Activated CD4-positive, alpha-beta T cell treated with anti-CD3 and anti-CD28 coated beads, Interleukin-2, Interleukin-6, amounts not matched to agents 100 ng/mL and 50 ng/mL, durations not matched to agents 16 hours and 8 hours (primary cell): Measurements from ENCODE around the gene TK1.
"Not testable (repeated sequence)": the region's sequence is repeated elsewhere in the genome, so short reads cannot be mapped to it uniquely, and the experiment has no call there.

Experiments used
- DNase-seq: peaks from one replicate; pipeline ENCODE4 v3.0.0-alpha.2; 2020

The TK1 gene

DNA sequence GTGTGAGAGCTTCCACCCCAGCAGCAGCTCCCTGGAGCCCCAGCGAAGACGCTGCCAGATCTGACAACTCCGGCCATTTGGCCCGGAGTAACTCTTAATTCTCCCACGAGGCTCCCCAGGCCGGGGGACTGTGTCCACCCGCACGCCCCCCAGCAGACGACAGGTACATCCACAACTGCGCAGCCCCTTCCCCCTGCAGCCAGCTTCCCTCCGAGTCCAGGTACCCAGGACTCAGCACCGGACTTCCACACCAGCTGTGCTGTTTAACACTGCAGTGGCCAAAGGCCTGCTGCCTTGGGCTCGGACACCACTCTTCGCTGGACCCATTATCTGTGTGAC, 11.2 kb downstream of the TK1 start:
- DNase-seq, result no peak

DNA sequence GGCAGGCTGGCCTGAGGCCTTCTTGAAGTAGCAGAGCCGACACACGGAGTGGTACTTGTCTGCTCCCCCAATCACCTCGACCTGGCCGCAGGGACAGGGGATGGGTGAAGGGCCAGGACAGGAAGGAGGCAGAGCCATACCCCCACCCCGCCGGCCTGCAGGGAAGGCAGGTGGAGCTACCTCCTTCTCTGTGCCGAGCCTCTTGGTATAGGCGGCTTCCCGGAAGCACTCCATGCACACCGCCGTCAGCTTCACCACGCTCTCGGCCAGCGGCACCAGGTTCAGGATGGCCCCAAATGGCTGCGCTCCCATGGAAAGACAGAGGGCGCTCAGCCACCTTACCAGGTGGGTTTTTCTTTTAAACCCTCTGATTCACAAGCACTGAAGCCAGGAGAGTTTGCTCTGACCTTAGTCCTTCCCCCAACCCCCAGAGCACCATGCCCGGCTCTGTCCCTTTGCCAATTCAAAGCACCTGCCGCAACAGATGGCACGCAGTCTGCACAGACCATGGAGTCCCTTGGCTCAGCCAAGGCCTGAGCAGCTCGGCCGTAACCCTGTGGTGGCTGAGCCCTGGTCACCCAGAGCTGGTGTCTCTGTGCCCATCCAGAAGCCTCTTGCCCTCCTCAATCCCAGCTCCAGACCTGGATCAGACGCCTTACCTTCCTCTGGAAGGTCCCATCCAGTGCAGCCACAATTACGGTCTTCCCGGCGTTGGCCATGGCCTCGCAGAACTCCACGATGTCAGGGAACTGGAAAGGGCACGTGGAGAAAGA, 11.8 kb downstream of the TK1 start:
- DNase-seq, result no peak

DNA sequence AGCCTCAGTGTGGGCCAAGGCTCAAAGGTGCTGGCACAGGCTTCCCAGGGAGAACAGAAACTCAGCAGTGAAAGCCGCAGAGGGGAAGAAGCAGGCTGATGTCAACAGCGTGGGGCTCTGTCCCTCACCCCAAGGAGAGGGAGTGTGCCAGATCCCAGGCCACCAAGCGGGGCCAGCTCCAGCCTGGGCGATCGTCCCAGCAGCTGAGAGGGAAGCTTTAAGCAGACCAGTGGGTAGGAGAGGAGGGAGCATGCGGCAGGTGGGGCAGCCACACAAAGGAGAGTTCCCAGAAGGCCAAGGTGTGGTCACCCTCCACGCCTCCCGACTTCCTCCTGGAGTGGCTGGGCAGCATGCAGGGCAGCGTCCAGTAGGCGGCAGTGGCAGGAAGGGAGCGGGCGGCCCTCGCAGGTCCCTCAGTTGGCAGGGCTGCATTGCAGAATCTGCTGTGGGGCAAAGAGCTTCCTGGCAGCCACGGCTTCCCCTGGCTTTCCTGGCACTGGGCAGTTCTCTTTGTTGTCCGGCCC, 12.4 kb downstream of the TK1 start:
- DNase-seq, result no peak

DNA sequence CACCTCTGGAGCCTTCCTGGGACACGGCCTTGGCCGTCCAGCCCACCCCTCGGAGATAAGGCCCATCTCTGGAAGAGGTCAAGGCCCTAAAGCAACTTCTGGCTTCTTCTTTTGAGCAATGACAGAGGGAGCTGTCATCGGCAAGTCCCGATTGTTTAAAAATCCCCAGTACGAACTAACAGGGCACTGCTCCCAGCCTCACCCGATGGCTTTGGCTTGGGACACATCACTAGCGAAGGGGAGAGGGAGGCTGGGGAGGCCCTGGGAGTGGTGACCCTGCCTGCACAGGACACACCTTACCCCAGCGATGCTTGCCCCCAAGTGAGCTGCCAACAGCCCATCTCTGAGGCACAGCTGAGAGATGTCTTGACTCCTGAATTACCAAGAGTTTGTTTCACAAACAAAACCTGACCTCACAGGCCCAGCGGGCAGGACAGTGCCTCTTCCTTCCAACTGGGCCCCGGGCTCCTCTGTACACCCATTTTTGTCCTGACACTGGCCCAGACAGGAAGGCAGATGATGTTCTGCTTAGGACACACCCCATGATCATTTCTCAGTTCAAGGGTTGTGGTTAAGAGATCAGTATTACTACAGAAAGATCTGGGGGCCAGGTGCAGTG, 13.6 kb downstream of the TK1 start:
- peak; percentile 35 for DNase-seq

DNA sequence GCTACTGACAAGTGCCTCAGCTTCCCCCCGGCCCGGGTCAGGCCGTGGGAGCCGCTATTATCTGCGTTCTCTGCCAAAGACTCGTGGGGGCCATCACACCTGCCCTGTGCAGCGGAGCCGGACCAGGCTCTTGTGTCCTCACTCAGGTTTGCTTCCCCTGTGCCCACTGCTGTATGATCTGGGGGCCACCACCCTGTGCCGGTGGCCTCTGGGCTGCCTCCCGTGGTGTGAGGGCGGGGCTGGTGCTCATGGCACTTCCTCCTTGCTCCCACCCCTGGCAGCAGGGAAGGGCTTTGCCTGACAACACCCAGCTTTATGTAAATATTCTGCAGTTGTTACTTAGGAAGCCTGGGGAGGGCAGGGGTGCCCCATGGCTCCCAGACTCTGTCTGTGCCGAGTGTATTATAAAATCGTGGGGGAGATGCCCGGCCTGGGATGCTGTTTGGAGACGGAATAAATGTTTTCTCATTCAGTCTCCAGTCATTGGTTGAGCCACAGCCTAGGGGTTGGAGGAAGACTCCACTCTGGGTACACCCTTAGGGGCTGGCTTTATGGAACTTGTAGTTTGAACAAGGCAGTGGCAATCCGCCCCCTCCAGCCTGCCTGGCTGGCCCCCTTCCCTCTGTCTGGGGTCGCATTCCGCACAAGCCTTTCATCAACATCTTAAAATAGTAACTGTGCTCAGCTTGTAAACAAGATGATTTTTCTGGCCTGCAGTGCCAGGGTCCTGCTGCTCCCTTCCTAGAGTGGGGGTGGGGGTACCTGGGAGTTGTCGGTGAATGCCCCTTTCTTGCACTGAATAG, 14.4 kb downstream of the TK1 start:
- no peak for DNase-seq

DNA sequence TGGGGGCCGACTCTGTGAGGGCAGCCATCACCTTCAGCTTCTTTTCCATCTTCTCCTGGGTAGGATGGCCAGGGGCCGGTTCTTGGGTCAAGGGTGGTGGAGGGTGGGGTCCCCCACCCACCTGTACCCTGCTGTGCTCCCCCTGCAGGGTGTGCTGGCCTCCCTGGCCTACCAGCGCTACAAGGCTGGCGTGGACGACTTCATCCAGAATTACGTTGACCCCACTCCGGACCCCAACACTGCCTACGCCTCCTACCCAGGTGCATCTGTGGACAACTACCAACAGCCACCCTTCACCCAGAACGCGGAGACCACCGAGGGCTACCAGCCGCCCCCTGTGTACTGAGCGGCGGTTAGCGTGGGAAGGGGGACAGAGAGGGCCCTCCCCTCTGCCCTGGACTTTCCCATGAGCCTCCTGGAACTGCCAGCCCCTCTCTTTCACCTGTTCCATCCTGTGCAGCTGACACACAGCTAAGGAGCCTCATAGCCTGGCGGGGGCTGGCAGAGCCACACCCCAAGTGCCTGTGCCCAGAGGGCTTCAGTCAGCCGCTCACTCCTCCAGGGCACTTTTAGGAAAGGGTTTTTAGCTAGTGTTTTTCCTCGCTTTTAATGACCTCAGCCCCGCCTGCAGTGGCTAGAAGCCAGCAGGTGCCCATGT, 15.1 kb downstream of the TK1 start:
- DNase-seq, result not testable (repeated sequence)

DNA sequence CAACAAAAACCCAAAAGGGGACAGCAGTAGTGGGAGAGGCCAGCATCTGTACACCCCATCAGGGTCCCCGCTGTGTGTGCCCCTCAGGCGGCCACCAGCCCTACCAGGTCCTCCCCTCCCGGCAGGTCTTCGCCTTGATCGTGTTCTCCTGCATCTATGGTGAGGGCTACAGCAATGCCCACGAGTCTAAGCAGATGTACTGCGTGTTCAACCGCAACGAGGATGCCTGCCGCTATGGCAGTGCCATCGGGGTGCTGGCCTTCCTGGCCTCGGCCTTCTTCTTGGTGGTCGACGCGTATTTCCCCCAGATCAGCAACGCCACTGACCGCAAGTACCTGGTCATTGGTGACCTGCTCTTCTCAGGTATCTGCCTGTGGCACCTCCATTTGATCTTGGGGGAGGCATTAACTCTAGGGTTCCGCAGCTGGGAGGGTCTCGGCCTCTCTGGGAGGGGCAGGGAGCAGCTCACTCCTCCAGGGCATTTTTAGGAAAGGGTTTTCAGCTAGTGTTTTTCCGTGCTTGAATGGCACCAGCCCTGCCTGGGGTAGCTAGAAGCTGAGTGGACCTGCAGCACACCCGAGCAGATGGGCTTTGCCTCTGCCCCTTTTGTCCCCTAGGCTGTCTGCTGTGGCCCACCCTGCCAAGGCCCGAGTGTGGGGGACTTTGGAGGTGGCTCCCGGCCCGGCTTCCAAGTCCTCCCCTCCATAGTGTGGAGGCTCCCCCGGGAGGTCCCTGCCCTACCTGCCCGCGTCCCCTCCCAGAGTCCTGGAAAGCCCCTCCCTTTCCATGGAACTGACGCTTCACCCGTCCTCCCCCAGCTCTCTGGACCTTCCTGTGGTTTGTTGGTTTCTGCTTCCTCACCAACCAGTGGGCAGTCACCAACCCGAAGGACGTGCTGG, 15.9 kb downstream of the TK1 start:
- no peak for DNase-seq

DNA sequence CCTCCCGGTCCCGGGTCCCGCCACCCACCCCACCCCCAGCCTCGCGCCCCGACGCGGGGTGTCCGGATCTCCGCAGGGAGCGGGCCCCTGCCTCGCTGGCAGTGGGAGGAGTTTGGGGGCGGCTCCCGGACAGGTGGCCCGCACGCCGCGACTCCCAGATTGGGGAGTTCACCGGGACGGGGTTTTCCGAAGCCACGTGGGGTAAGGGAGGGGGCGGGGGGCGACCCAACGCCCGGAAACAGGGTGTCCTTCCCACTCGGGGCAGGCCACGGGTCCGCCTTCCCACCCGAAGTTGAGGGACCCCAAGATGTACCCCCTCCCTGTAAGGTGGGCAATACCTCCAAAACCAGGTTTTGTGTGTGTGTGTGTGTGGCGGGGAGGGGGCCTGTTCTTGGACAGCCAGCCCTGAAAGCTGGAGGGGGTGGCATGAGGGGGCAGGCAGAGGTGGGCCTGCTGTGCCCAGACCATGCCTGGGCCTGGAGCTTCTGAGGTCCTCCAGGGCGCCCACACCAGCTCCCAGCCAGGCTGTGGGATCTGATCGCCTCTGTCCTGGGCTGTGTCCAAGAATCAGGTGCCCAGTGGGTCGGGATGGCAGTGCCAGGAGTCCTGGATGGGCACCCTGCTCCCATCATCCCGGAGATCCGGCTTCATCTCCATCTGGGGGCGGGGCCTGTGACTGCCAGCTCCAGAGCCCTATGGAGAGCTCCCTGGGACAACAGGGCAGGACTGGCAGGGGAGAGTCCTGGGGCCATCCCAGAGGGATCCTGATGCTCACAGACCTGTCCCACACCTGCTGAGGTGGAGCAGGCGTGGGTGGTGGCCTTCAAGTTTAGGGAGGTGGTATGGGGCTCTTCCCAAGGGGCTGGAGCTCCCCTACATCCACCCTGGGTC, 17.7 kb downstream of the TK1 start:
- DNase-seq, result peak; percentile 62

DNA sequence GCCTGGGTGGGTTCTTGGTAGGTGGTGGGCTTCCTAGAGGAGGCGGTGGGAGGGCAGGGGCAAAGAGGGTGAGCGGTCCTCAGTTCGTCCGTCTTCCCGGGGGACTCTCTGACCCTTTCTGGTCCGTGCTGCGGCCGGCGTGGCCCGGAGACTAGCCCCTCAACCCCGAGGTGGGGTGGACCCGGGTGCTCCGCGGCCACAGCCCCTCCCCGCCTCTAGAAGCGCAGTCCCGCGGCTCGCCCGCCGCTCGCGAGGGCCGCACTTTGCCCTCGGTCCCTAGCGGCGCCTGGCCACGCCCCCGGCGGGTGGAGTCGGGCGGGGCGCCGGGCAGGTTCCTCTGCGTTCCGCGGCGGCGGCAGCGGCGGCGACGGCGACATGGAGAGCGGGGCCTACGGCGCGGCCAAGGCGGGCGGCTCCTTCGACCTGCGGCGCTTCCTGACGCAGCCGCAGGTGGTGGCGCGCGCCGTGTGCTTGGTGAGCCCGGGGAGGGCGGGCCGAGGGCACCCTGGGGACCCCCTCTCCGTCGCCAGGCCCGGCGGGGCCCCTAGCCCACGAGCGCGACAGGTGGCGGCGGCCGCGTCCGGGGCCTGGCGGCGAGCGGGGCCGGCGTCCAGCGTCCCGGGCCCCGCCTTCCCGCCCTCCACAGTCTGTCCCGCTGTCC, 18.5 kb downstream of the TK1 start, which contains the start of gene SYNGR2:
Gene SYNGR2, plus strand, starts transcription at position 340 of the 661 bp plus-strand sequence. Its CDS starts 36 bp downstream, at position 376.
- peak; percentile 93 for DNase-seq

DNA sequence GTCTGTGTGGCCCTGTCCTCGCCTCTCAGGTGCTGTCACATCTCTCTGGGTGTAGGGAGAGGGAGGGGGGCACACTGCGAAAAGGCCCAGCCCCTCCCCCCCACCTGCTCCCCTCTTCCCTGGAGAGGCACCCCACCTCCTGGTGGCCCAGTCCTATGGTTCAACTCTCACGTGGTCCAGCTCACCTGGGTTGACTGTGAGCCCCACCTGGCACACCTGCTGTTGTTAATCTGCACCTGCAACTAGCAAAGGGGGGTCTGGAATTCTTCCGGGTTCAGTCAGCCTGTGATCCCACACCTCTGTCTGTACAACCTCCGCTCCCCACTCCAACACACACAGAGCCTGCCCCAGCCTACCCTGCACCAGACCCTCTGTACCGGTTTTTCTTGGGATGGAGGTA, 20.4 kb downstream of the TK1 start:
- DNase-seq, result no peak

DNA sequence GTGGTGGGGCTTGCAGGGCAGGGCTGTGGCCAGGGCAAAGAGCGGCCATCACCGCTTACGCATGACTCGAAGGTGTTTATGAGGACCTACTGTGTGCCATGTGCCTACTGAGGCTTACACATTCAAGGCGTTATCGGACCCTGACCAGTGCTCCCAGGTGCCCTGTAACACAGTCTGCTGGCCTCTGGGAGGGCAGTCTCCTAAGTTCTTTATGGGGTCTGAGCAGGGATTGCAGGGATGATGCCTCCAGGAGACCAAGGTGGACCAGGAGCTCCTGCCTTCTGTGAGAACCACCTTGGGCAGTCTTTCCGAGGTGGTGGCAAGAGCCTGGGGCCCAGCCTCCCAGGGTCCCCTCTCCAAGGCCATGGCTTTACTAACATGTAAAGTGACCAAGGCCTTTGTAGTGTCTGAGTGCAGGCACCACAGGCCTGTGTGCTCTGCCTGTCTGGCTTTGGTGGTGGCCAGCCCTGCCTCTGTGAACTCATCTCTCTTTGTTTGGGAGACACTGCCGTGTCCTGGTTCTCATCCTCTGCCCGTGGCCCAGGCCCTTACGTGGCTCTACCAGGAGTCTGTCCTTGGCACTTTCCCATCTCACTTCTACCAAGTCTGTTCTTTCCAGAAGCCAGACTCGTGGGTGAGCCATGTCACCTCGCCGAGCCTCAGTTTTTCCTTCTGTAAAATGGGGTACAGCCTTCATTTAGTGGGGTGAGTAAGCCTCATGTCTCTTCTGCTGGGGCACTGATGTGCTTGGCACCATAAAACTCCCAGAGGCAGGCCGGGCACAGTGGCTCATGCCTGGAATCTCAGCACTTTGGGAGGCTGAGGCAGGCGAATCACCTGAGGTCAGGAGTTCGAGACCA, 21.9 kb downstream of the TK1 start:
- DNase-seq, result no peak

DNA sequence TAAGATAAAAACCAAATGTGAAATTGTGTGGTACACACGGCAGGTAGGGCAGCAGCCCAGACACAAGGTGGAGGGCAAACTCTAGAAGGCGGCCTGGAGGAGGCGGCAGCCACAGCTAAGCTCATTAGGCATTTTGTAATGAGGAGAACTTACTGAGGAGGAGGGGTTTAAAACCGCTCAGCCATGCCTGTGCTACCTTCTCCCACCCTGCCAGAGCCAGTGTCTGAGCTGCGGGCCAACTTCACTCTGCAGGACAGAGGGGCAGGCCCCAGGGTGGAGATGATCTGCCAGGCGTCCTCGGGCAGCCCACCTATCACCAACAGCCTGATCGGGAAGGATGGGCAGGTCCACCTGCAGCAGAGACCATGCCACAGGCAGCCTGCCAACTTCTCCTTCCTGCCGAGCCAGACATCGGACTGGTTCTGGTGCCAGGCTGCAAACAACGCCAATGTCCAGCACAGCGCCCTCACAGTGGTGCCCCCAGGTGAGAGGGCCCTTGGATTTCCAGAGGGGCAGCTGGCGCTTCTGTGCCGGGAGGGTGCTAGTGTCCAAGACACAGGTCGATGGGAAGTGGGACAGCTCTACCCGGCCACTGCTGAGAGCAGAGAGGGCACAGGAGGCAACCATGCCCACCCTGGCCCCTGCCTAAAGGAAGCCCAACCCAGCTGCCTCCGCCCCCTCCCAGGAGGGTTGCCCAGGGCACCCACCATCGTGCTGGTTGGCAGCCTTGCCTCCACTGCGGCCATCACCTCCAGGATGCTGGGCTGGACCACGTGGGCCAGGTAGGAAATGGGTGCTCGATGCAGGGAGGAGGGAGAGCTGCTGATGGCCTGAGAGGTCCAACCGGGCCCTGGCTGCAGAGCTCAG, 22.7 kb downstream of the TK1 start:
- DNase-seq, result no peak

DNA sequence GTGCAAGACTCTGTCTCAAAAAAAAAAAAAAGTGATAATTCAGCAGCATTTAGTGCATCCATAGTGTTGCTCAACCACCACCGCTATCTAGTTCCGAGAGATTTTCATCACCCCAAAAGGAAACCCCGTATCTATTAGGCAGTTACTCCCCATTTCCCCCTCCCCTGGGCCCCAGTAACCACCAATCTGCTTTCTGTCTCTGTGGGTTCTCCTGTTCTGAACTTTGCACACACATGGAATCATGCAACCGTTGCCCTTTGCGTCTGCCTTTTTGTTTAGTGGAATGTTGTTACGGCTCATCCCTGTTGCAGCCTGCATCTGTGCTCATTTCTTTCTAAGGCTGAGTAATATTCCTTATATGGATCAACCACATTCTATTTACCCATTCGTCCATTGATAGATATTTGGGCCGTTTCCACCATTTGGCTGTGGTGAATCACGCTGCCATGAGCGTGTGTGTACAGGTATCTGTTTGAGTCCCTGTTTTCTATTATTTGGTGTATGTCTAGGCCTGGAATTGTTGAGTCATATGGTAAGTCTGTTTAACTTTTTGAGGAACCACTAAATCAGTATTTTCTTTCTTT, 27.2 kb downstream of the TK1 start:
- DNase-seq, result peak; percentile 58

DNA sequence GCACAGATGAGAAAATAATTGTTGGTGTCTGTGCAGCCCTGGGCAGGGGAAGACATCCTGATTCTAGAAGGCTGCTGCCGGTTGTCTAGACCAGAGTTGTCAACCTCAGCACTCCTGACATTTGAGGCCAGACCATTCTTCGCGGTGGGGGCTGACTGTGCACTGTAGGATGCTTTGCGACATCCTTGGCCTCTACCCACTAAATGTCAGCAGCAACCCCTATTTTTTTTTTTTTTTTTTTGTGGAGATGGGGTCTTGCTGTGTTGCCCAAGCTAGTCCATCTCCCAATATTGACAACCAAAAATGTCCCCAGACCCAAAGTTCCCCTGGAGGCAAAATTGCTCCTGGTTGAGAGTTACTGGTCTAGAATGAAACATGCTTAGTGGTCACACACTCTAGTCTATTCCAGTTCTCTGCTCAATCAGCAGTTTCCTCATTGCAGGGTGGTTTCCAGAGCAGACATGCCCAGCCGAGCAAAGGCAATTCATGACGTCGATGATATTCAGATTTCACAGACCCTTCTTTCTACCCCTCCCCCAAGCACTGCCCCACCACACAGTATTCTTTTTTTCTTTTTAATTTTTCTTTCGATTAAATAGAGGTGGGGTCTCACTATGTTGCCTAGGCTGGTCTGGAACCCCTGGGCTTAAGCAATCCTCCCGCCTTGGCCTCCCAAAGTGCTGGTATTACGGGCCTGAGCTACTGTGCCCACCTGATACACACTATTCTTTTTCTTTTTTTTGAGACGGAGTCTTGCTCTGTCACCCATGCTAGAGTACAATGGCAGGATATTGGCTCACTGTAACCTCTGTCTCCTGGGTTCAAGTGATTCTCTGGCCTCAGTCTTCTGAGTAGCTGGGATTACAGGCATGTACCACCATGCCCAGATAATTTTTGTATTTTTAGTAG, 31.7 kb downstream of the TK1 start:
- DNase-seq, result peak; percentile 46

DNA sequence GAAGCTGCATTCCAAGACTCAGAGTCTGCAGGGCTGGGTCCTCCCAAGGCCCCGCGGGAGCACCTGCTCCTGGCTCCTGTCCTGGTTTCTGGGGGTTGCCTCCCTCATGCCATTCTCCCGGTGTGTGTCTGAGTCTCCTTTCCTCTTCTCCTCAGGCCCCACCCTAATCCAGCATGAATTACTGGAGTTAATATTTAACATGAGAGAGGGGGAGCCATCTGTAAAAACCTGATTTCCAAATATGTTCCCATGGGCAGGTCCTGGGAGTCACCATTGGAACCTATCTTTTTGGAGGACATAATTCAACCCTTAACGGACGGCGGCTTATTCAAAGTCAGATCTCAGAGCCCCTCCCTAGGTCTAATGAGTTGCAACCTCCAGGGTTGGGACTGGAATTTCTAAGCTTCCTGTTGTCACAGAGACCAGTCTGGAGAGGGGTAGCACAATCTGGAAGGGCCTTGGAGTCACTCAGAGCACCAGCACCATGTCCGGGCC, 35.3 kb downstream of the TK1 start:
- no peak for DNase-seq

DNA sequence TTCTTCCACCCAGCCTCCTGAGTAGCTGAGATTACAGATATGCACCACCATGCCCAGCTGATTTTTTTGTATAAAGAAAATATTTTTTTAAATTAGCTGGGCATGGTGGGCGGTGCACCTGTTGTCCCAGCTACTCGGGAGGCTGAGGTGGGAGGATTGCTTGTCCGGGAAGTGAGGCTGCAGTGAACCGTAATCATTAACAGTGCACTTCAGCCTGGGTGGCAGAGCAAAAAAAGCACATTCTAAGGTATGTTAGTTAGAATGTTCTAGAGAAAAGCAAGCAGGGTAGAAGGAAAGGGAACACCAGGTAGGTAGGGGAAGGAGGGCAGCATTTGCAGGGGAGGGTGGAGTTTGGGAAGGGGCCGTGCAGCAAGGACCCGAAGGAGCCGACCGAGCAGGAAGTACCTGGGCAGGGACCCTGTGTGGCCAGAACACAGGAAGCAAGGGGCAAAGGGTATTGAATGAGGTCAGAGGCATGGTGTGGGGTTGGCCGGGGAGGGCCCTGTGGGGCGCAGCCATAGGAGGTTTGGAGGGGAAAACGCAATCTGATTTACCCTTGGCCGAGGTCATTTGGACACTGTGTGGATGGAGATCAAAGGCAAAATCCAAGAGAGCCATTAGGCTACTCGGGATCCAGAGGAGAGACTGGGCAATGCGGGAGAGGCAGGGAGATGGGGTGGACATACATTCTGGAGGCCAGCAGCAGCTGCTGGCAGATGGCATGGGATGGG, 38.4 kb downstream of the TK1 start:
- no peak for DNase-seq
